GM20000 (cell line): ENCODE results near the gene C22orf39.

ENCODE experiments used
- DNase-seq: peaks from one replicate; pipeline ENCODE4 v3.0.0; 2012; ENCODE audit warnings: low spot score
- TF ChIP-seq, protein P1 (sequence below): IDR thresholded peaks from 2 replicates; pipeline ENCODE4 v1.5.1; 2012; ENCODE audit warnings: mild to moderate bottlenecking, control low read depth; ENCODE audit errors: extremely low read depth, missing control alignments

The C22orf39 gene

DNA sequence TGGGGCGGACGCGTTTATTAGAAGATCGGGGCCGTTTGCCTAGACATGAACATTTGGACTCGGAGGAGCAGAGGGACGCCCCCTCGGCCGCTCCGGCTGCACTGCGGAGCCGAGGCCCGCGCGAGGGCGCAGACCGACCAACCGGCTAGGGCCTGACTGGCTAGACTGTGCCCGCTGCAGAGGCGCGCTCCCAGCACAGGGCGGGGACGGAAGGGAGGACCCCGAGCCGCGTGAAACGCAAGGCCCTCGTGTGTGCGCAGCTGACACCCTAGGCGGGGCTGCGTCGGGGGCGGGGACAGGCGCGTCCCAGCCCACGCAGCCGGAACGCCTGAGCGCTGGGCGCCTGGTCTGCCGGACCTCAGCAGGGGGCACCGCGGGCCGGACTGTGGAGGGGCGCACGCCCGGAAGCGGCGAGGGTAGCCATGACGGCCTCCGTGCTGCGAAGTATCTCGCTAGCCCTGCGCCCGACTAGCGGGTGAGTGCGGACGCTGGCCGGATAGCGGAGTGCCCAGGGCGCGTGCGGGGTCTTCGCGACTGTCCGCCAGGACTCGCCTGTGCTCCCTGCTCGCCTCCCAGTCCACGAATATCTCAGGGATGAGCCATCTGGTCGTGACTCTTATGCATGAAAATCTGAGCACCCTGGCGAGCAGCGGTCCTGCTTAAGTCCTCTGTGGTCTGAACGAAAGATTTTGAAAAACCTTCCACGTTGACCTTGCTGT, 15.2 kb downstream of the C22orf39 start, which contains the start of gene MRPL40:
MRPL40 (plus strand) TSS at position 413 of the 719 bp plus-strand sequence; CDS start at position 423, 10 bp downstream.
- DNase-seq: peak; percentile 98
- TF ChIP-seq, protein P1, sequence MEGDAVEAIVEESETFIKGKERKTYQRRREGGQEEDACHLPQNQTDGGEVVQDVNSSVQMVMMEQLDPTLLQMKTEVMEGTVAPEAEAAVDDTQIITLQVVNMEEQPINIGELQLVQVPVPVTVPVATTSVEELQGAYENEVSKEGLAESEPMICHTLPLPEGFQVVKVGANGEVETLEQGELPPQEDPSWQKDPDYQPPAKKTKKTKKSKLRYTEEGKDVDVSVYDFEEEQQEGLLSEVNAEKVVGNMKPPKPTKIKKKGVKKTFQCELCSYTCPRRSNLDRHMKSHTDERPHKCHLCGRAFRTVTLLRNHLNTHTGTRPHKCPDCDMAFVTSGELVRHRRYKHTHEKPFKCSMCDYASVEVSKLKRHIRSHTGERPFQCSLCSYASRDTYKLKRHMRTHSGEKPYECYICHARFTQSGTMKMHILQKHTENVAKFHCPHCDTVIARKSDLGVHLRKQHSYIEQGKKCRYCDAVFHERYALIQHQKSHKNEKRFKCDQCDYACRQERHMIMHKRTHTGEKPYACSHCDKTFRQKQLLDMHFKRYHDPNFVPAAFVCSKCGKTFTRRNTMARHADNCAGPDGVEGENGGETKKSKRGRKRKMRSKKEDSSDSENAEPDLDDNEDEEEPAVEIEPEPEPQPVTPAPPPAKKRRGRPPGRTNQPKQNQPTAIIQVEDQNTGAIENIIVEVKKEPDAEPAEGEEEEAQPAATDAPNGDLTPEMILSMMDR: no peak

DNA sequence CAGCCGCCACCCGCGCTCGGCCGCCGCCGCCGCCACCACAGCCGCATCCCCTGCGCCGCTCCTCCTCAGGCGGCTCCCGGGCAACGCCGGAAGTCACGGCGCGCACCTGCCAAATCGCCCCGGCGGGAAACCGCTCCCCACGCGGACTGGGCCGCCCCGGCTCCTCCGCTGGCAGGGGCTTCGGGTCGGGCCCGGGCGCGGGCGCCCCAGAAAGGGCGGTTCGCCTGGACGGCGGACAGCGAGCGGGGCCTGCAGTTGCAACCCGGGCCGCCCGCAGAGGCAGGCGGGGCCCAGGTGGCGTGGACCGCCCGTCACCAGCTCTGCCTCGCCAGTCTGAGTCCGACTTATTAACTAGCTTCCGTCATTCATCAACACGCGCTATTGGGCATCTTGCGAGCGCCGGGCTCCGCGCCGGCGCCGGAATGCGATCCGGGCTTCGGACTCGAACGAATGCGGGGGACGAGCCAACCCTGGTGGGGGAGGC, 15.8 kb downstream of the C22orf39 start, which contains the start of gene HIRA:
HIRA (minus strand) TSS at position 85 of the 484 bp plus-strand sequence. CDS start 257 bp downstream, outside the sequence.
- DNase-seq: peak; percentile 92

DNA sequence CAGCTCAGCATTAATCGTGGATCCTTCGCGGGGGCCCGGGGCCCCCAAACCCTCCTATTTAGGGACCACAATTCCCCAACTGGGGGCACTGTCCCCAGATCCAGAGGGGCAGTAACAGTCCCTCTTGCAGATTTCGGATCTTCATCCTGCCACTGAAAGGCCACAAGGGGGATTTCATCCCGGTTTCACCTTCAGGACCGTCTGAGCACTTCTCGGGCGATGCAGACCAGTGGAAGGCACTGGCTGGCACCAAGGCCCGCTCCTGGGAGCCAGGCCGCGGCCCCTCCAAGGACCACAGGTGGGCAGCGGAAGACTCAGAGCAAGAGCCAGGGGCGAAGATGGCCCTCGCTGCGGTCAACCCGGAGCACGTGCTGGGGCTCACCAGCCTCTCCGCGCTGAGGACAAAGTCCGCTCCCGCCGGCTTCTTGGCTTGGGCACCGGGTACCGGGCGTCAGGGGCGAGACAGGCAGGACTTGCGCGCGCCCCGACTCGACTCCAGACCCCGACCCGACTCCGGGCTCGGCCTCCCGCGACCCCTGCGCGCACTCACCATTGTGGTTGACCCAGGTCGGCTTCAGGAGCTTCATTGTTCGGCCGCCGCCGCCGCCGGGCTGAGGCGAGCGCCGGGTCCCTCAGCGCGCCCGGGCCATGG, 16.5 kb downstream of the C22orf39 start:
- TF ChIP-seq, protein P1: no peak
- DNase-seq: peak; percentile 38

More for the DNA sequence above, 15.8 kb downstream of the C22orf39 start, which contains the start of gene HIRA:
- TF ChIP-seq, protein P1: no peak

DNA sequence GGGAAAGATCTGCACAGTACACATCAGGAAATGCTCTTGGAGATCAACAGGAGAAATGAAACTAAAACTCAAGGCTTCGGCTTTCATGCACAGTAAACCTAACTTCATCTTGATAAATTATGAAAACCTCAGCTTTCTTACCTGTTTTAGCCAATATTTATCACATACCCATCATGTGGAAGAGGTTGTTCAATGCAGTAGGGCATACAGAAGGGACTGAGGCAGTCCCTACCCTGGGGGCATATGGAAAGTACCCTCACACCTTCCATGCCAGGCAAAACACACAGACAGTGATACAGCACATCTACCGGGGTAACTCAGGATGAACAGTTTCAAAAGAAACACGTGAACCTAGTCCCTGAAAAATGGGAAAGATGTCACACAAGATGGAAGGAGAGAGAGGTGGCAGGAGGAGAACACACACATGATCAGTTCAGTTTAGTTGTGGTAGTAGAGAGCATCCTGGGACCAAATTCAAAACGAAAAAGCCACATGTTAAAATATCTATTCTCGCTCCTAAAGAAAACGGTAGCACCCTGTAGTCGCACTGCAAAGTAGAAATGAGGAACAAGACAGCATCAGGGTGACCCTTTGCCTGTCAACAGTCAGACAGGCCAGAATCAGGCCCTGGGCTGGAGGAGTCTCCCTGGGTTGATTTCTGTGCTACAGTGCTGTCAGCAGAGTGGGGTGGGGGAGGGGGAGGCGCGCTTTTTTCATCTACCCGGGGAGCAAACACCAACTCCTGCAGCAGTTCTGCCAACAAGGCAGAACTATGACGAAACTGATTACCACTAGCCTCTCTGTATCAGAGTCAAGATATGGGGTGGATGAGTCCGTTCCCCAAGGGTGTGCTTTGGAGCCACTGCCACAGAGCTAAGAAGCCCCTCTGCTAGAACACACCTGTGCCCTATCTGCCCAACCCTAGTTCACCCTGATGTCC, 17.3 kb downstream of the C22orf39 start:
- peak; percentile 46 for DNase-seq
- TF ChIP-seq, protein P1: no peak

DNA sequence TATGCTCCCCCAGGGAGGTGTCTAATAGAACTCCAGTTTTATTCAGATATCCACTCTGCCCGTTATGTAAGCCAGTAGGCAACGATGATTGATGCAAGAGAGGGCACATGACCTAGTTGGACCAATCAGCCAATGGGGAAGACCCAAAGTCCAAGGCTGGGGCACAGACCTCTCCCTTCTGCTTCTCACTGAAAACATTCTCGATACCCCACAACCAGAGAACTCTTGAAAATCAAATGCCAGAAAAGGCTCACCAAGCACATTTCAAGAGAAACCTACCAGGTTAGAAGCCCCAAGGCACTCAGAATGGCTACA, 23.4 kb downstream of the C22orf39 start:
- no peak for DNase-seq

DNA sequence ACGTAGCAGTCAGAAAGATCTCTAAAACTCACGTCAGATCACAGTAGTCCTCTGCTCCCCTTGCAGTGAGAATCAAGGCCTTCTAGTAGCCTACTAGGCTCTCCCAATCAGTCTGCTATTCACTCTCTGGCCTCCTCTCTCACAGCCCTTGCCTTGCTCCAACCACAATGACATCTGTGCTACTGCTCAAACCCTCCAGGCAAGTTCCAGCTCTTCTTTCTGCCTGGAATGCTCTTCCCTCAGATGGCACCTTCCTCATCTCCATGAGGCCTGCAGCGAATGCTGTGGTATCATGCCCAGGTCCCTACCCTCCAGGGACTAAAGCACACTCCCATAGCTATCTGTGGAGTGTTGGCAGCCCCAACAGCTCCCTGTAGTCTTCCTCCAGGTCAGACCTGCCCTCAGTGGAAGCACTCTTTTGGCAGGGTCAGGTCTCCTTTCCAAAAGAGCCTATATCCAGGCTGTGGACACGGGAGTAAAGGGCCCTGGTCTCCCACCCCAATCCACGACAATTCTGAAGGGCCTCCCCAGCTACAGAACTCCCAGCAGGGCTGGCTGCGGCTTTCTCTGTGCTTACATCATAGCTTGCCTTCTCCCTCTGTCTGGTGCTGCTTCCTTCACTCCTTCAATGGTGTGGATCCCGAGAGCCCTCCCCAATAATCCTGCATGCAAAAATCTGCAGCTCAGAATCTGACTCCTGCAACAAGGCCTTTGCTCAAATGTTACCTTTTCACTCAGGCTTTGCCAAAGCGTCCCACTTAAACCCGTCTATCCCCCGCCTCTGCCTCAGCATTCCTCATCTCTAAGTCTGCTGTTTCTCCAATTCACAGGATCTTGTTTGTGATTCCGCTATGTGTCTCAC, 24.8 kb downstream of the C22orf39 start:
- TF ChIP-seq, protein P1: no peak
- no peak for DNase-seq

More for the DNA sequence above, 23.4 kb downstream of the C22orf39 start:
- TF ChIP-seq, protein P1: no peak
